ENCODE measurements around the gene LILRA6. TPM values are rescaled to one million over a fixed set of nuclear protein-coding genes. Genes with fewer than 3 reads are reported as not detected.

The LILRA6 gene
- total and polyA plus RNA-seq, 10 of the 15 experiments (the other 5 are each of a cell fraction or from before 2014, with no cell fraction given), result 0.04 to 1.7 (median 0.09) TPM; not detected in 2

- TF ChIP-seq, protein P1, sequence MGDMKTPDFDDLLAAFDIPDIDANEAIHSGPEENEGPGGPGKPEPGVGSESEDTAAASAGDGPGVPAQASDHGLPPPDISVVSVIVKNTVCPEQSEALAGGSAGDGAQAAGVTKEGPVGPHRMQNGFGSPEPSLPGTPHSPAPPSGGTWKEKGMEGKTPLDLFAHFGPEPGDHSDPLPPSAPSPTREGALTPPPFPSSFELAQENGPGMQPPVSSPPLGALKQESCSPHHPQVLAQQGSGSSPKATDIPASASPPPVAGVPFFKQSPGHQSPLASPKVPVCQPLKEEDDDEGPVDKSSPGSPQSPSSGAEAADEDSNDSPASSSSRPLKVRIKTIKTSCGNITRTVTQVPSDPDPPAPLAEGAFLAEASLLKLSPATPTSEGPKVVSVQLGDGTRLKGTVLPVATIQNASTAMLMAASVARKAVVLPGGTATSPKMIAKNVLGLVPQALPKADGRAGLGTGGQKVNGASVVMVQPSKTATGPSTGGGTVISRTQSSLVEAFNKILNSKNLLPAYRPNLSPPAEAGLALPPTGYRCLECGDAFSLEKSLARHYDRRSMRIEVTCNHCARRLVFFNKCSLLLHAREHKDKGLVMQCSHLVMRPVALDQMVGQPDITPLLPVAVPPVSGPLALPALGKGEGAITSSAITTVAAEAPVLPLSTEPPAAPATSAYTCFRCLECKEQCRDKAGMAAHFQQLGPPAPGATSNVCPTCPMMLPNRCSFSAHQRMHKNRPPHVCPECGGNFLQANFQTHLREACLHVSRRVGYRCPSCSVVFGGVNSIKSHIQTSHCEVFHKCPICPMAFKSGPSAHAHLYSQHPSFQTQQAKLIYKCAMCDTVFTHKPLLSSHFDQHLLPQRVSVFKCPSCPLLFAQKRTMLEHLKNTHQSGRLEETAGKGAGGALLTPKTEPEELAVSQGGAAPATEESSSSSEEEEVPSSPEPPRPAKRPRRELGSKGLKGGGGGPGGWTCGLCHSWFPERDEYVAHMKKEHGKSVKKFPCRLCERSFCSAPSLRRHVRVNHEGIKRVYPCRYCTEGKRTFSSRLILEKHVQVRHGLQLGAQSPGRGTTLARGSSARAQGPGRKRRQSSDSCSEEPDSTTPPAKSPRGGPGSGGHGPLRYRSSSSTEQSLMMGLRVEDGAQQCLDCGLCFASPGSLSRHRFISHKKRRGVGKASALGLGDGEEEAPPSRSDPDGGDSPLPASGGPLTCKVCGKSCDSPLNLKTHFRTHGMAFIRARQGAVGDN (IDR thresholded peaks at IDR 0.05), result no peak
- TF ChIP-seq, protein P2, sequence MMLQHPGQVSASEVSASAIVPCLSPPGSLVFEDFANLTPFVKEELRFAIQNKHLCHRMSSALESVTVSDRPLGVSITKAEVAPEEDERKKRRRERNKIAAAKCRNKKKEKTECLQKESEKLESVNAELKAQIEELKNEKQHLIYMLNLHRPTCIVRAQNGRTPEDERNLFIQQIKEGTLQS (IDR thresholded peaks at IDR 0.05; ENCODE audit: borderline replicate concordance, extremely low read depth, low read depth, low read length), result no peak
- no peak for TF ChIP-seq TCF7 (IDR thresholded peaks at IDR 0.05; ENCODE audit: borderline replicate concordance)
- TF ChIP-seq NFYA (IDR thresholded peaks at IDR 0.05; ENCODE audit: borderline replicate concordance, low read depth, low read length), result no peak
- no peak for TF ChIP-seq SMAD1 (IDR thresholded peaks at IDR 0.05; ENCODE audit: low read depth, partially characterized antibody)
- TF ChIP-seq ZZZ3 (IDR thresholded peaks at IDR 0.05; ENCODE audit: control insufficient read depth, insufficient read length, low read depth), result no peak
- no peak for TF ChIP-seq ZBED1 (IDR thresholded peaks at IDR 0.05; ENCODE audit: borderline replicate concordance)
- TF ChIP-seq, protein P3, sequence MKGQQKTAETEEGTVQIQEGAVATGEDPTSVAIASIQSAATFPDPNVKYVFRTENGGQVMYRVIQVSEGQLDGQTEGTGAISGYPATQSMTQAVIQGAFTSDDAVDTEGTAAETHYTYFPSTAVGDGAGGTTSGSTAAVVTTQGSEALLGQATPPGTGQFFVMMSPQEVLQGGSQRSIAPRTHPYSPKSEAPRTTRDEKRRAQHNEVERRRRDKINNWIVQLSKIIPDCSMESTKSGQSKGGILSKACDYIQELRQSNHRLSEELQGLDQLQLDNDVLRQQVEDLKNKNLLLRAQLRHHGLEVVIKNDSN (IDR thresholded peaks at IDR 0.05; ENCODE audit: borderline replicate concordance, extremely low read length, insufficient read depth, low read depth, low read length), result no peak
- no peak for TF ChIP-seq ZSCAN29 (IDR thresholded peaks at IDR 0.05)
- no peak for TF ChIP-seq CBFB (IDR thresholded peaks at IDR 0.05; ENCODE audit: low read depth)
- TF ChIP-seq IRF4 (IDR thresholded peaks at IDR 0.05; ENCODE audit: low read depth, low read length), result no peak
- TF ChIP-seq, protein P4, sequence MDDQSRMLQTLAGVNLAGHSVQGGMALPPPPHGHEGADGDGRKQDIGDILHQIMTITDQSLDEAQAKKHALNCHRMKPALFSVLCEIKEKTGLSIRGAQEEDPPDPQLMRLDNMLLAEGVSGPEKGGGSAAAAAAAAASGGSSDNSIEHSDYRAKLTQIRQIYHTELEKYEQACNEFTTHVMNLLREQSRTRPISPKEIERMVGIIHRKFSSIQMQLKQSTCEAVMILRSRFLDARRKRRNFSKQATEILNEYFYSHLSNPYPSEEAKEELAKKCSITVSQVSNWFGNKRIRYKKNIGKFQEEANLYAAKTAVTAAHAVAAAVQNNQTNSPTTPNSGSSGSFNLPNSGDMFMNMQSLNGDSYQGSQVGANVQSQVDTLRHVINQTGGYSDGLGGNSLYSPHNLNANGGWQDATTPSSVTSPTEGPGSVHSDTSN (IDR thresholded peaks at IDR 0.05; ENCODE audit: insufficient replicate concordance, low read depth, low read length), result no peak
- TF ChIP-seq, protein P5, sequence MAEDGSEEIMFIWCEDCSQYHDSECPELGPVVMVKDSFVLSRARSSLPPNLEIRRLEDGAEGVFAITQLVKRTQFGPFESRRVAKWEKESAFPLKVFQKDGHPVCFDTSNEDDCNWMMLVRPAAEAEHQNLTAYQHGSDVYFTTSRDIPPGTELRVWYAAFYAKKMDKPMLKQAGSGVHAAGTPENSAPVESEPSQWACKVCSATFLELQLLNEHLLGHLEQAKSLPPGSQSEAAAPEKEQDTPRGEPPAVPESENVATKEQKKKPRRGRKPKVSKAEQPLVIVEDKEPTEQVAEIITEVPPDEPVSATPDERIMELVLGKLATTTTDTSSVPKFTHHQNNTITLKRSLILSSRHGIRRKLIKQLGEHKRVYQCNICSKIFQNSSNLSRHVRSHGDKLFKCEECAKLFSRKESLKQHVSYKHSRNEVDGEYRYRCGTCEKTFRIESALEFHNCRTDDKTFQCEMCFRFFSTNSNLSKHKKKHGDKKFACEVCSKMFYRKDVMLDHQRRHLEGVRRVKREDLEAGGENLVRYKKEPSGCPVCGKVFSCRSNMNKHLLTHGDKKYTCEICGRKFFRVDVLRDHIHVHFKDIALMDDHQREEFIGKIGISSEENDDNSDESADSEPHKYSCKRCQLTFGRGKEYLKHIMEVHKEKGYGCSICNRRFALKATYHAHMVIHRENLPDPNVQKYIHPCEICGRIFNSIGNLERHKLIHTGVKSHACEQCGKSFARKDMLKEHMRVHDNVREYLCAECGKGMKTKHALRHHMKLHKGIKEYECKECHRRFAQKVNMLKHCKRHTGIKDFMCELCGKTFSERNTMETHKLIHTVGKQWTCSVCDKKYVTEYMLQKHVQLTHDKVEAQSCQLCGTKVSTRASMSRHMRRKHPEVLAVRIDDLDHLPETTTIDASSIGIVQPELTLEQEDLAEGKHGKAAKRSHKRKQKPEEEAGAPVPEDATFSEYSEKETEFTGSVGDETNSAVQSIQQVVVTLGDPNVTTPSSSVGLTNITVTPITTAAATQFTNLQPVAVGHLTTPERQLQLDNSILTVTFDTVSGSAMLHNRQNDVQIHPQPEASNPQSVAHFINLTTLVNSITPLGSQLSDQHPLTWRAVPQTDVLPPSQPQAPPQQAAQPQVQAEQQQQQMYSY (CRISPR knock-in tag; IDR thresholded peaks at IDR 0.05), result no peak
- TF ChIP-seq YY1 (IDR thresholded peaks at IDR 0.05; ENCODE audit: low read depth, low read length), result peak; percentile 29
- no peak for TF ChIP-seq HDAC2 (IDR thresholded peaks at IDR 0.05)
- TF ChIP-seq MEF2A (IDR thresholded peaks at IDR 0.05; ENCODE audit: insufficient read depth, low read depth, low read length), result no peak
- TF ChIP-seq ZNF384 (IDR thresholded peaks at IDR 0.05; ENCODE audit: borderline replicate concordance, low read depth, low read length), result no peak
- TF ChIP-seq PAX8 (IDR thresholded peaks at IDR 0.05), result no peak
- TF ChIP-seq ESRRA (IDR thresholded peaks at IDR 0.05; ENCODE audit: low read length), result no peak
- TF ChIP-seq SREBF2 (IDR thresholded peaks at IDR 0.05; ENCODE audit: low read length), result no peak
- no peak for TF ChIP-seq MEF2B (IDR thresholded peaks at IDR 0.05; ENCODE audit: partially characterized antibody, poor library complexity, severe bottlenecking)
Measured at GRCh38 chr19:54189145-54189734, 53.4 kb downstream of the LILRA6 start, which contains the start of gene MBOAT7 (continued).
